Osteoblast (primary cell): Measurements from ENCODE around the gene SIAE. TPM values are rescaled to one million over a fixed set of nuclear protein-coding genes. Genes with fewer than 3 reads are reported as not detected.
A peak's percentile ranks its signal among the peaks of the same experiment; 100 is the strongest.

Experiments
- DNase-seq: peaks from one replicate; pipeline ENCODE4 v3.0.0; 2011; ENCODE audit warnings: low spot score, mixed read lengths; ENCODE audit not compliant: insufficient read length; ENCODE audit errors: missing footprints
- H2AFZ ChIP-seq: 2 replicates; pipeline ENCODE4 v1.6.0; 2011; ENCODE audit warnings: mild to moderate bottlenecking, low read length
- H3K27ac ChIP-seq: 2 replicates; pipeline ENCODE4 v1.5.1; 2011; ENCODE audit warnings: mild to moderate bottlenecking, low read depth, low read length, moderate library complexity
- H3K27me3 ChIP-seq: 2 replicates; pipeline ENCODE4 v1.6.0; 2012; ENCODE audit warnings: mild to moderate bottlenecking, control low read depth, inconsistent platforms, low read length, moderate library complexity; ENCODE audit not compliant: insufficient read depth
- H3K36me3 ChIP-seq: 2 replicates; pipeline ENCODE4 v1.5.1; 2011; ENCODE audit warnings: mild to moderate bottlenecking, low read length, control low read depth, moderate library complexity; ENCODE audit not compliant: insufficient read depth
- H3K4me1 ChIP-seq: 2 replicates; pipeline ENCODE4 v1.5.1; 2011; ENCODE audit warnings: mild to moderate bottlenecking, low read length, control low read depth, moderate library complexity; ENCODE audit not compliant: insufficient read depth
- H3K4me2 ChIP-seq: 2 replicates; pipeline ENCODE4 v1.6.0; 2011; ENCODE audit warnings: mild to moderate bottlenecking, low read length; ENCODE audit not compliant: insufficient read depth
- H3K4me3 ChIP-seq: fragments of 200-600 bp; sonication (generic); 3 replicates; pipeline ENCODE4 v1.5.1; 2012; ENCODE audit warnings: mild to moderate bottlenecking, low read length, inconsistent platforms; ENCODE audit not compliant: insufficient read depth
- H3K79me2 ChIP-seq: 2 replicates; pipeline ENCODE4 v1.6.0; 2012; ENCODE audit warnings: mild to moderate bottlenecking, low read length, control low read depth, inconsistent platforms; ENCODE audit not compliant: insufficient read depth
- H3K9me3 ChIP-seq: 2 replicates; pipeline ENCODE4 v1.5.1; 2011; ENCODE audit warnings: low read depth, low read length, control low read depth
- H4K20me1 ChIP-seq: 2 replicates; pipeline ENCODE4 v1.6.0; 2012; ENCODE audit warnings: mild to moderate bottlenecking, low read length, control low read depth; ENCODE audit not compliant: insufficient read depth
- CTCF ChIP-seq: IDR thresholded peaks from 2 replicates; pipeline ENCODE4 v1.5.1; 2011; ENCODE audit warnings: mild to moderate bottlenecking, low read depth, low read length, moderate library complexity; ENCODE audit errors: extremely low read depth
- total RNA-seq: library from RNA; depleted of rRNA; stranded (reverse); fragments of >200 nt; gene quantifications from 2 replicates; pipeline ENCODE4 v1.2.3, GENCODE V29; 2012

The SIAE gene
- total RNA-seq, 1 donor, result 10.5 TPM

GRCh38 chr11:124612567-124613246 lies 60.8 kb downstream of the SIAE start:
- peak; percentile 86 for DNase-seq
- Histone ChIP-seq H3K27ac (no peak overlapping the region), H3K4me1 (no peaks in the 10 kb centered on the region), H2AFZ (no peak overlapping the region), H3K36me3 (no peaks in the 10 kb centered on the region), H3K4me2 (no peak overlapping the region), H3K79me2 (no peaks in the 10 kb centered on the region), H4K20me1 (no peaks in the 10 kb centered on the region), H3K27me3 (no peaks in the 10 kb centered on the region), H3K4me3 (no peak overlapping the region), H3K9me3 (no peaks in the 10 kb centered on the region)
- no peak for TF ChIP-seq CTCF

GRCh38 chr11:124612045-124612444 lies 61.5 kb downstream of the SIAE start:
- no peak overlapping the region for H3K4me3 ChIP-seq
- no peaks in the 10 kb centered on the region for H3K4me1 ChIP-seq
- H4K20me1 ChIP-seq, result no peaks in the 10 kb centered on the region
- H3K36me3 ChIP-seq, result no peaks in the 10 kb centered on the region
- H3K27ac ChIP-seq, result no peak overlapping the region
- no peaks in the 10 kb centered on the region for H3K79me2 ChIP-seq
- TF ChIP-seq CTCF, result no peak
- no peaks in the 10 kb centered on the region for H3K27me3 ChIP-seq
- H3K4me2 ChIP-seq, result no peak overlapping the region
- no peaks in the 10 kb centered on the region for H3K9me3 ChIP-seq
- H2AFZ ChIP-seq, result no peak overlapping the region
- DNase-seq, result peak; percentile 31

- no peak for TF ChIP-seq CTCF
Measured at GRCh38 chr11:124611064-124611463, 62.5 kb downstream of the SIAE start, which contains the start of gene PANX3. Gene PANX3, plus strand, starts transcription at chr11:124611428. Its CDS starts 129 bp downstream, at chr11:124611557.

GRCh38 chr11:124610295-124610694 lies 63.2 kb downstream of the SIAE start:
- Histone ChIP-seq H3K9me3 (no peaks in the 10 kb centered on the region), H3K79me2 (no peaks in the 10 kb centered on the region), H4K20me1 (no peaks in the 10 kb centered on the region), H3K4me1 (no peaks in the 10 kb centered on the region), H2AFZ (no peak overlapping the region), H3K4me3 (no peak overlapping the region), H3K36me3 (no peaks in the 10 kb centered on the region), H3K27me3 (no peaks in the 10 kb centered on the region), H3K4me2 (no peak overlapping the region), H3K27ac (no peak overlapping the region)
- no peak for TF ChIP-seq CTCF
- DNase-seq, result no peak

More at GRCh38 chr11:124611064-124611463, 62.5 kb downstream of the SIAE start, which contains the start of gene PANX3:
- no peaks in the 10 kb centered on the region for H3K79me2 ChIP-seq
- no peak within 1 kb of the TSS for H3K4me3 ChIP-seq
- no peak within 1 kb of the TSS for H3K27ac ChIP-seq
- no peaks in the 10 kb centered on the region for H4K20me1 ChIP-seq
- H3K4me1 ChIP-seq, result no peaks in the 10 kb centered on the region
- no peak within 1 kb of the TSS for H3K4me2 ChIP-seq
- H2AFZ ChIP-seq, result no peak within 1 kb of the TSS
- no peaks in the 10 kb centered on the region for H3K36me3 ChIP-seq
- H3K9me3 ChIP-seq, result no peaks in the 10 kb centered on the region
- no peaks in the 10 kb centered on the region for H3K27me3 ChIP-seq
- no peak for DNase-seq
